NCI-H2081 treated with DMSO at 0.1 percent for 48 hours (cell line): ENCODE results near the gene ANXA4.
"Not testable (repeated sequence)": the region's sequence is repeated elsewhere in the genome, so short reads cannot be mapped to it uniquely, and the experiment has no call there.

Source experiments
- DNase-seq: peaks from one replicate; lab custom pipeline; 2025; lab: John Stamatoyannopoulos, UW

Gene ANXA4

GRCh38 chr2:69721022-69721421 is 20.9 kb upstream of the ANXA4 start:
- DNase-seq, result no peak

GRCh38 chr2:69723791-69724190 is 18.1 kb upstream of the ANXA4 start:
- DNase-seq, result no peak

- peak; percentile 25 for DNase-seq
Measured at GRCh38 chr2:69724540-69725159, 17.3 kb upstream of the ANXA4 start.

GRCh38 chr2:69725706-69726360 is 16.1 kb upstream of the ANXA4 start:
- no peak for DNase-seq

- no peak for DNase-seq
Measured at GRCh38 chr2:69729266-69729665, 12.7 kb upstream of the ANXA4 start.

GRCh38 chr2:69729781-69730180 is 12.2 kb upstream of the ANXA4 start:
- no peak for DNase-seq

GRCh38 chr2:69731147-69731970 is 10.6 kb upstream of the ANXA4 start:
- no peak for DNase-seq

- no peak for DNase-seq
Measured at GRCh38 chr2:69733342-69734034, 8.4 kb upstream of the ANXA4 start.

GRCh38 chr2:69734035-69734611 is 7.8 kb upstream of the ANXA4 start:
- DNase-seq, result no peak

GRCh38 chr2:69734854-69735544 is 6.9 kb upstream of the ANXA4 start:
- no peak for DNase-seq

GRCh38 chr2:69735686-69736085 is 6.2 kb upstream of the ANXA4 start:
- no peak for DNase-seq

- not testable (repeated sequence) for DNase-seq
Measured at GRCh38 chr2:69738149-69738548, 3.8 kb upstream of the ANXA4 start.

- DNase-seq, result no peak
Measured at GRCh38 chr2:69740502-69740951, 1.4 kb upstream of the ANXA4 start.

GRCh38 chr2:69741229-69741574 is 732 bp upstream of the ANXA4 start:
- no peak for DNase-seq

- no peak for DNase-seq
Measured at GRCh38 chr2:69742322-69742952, 503 bp downstream of the ANXA4 start.

GRCh38 chr2:69743847-69744264 is 1.9 kb downstream of the ANXA4 start:
- DNase-seq, result no peak

- DNase-seq, result no peak
Measured at GRCh38 chr2:69744456-69744855, 2.5 kb downstream of the ANXA4 start.

GRCh38 chr2:69745035-69745434 is 3.1 kb downstream of the ANXA4 start:
- DNase-seq, result no peak

- DNase-seq, result no peak
Measured at GRCh38 chr2:69750246-69750645, 8.3 kb downstream of the ANXA4 start.

- no peak for DNase-seq
Measured at GRCh38 chr2:69753659-69754363, 11.9 kb downstream of the ANXA4 start.
